Measurements from ENCODE around the gene MESP1.

The MESP1 gene

DNA sequence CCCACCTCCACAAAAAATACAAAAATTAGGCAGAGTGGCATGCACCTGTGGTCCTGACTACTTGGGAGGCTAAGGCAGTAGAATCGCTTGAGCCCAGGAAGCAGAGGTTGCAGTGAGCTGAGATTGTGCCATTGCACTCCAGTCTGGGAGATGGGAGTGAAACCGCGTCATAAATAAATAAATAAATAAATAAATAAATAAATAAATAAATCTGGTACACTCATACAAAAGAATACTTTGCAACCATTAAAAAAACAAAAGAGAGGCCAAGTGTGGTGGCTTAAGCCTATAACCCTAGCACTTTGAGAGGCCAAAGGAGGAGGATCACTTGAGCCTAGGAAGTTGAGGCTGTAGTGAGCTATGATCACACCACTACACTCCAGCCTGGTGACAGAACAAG, 28.0 kb downstream of the MESP1 start:
- DNase-seq (ENCODE audit: low spot score) = no peak

DNA sequence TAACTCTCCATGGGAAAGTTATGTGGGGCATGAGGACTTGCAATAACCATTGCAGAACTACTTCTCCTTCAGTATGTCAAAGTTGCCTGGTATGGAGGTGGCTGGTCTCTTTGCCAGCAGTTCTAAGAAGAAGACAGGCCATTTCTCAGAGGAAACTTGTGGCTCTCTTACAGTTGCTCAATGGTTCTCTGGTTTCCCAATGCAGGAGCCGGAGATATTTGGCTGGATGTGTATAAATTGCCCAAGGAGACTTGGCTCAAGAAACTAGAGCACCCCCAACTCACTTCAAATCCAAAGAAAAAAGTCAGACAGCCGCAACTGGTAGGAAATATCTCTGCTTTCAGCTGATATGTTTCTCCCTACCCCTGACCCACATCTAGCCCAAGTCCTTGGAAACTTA, 36.3 kb downstream of the MESP1 start:
- no peak for DNase-seq (ENCODE audit: low spot score)

DNA sequence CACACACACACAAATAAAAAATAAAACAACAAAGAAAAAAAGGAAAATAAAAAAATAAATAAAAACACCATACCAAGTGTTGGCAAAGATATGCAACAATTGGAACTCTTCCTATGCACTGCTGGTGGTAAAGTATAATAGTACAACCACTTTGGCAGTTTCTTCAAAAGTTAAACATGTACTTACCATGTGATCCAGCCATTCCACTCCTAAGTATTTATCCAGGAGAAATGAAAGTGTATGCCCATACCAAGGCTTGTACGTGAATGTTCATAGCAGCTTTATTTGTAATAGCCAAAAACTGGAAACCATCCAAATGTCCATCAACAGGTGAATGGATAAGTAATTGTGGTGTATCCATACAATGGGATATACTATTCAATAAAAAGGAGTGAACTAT, 43.5 kb downstream of the MESP1 start:
- no peak for DNase-seq (ENCODE audit: low spot score)

DNA sequence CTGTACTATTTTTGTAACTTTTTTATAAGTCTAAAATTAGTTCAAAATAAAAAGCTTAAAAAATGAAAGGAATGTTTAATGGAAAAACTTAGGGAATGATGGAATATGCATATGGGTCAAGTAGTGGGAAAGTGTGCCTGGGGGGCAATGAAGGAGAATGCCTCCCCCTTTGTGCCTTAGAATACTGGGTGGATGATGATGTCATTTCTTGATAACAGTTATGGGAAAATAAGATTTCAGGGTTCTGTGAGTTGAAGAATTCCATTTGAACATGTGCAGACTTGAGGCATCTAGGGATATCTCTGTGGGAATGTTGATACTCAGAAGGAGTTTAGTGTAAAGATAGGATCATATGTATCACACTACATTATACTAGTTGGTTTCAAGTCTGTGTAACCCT, 46.6 kb downstream of the MESP1 start:
- DNase-seq (ENCODE audit: low spot score) = no peak
